Measurements from ENCODE around the gene ATP6V0D1. TPM values are rescaled to one million over a fixed set of nuclear protein-coding genes. Genes with fewer than 3 reads are reported as not detected.
A peak's percentile ranks its signal among the peaks of the same experiment; 100 is the strongest.

The ATP6V0D1 gene
- total RNA-seq: 10 to 100 TPM; 42.8 to 49.0 TPM
- 100 to 1,000 TPM in 1 of 2 donors, 10 to 100 TPM in 1; 92.8 to 133 TPM for polyA plus RNA-seq

GRCh38 chr16:67480833-67481560 is at the start of gene ATP6V0D1:
Gene ATP6V0D1 (minus strand): TSS chr16:67481157. CDS start chr16:67481086, 71 bp downstream.
- Histone ChIP-seq H3K4me3 (ENCODE audit: low read length in 2 of 2) (peak within 1 kb of the TSS; percentile 97 to 99), H3K9me3 (ENCODE audit: control insufficient read depth in 1 of 2, low read length in 2 of 2) (no peaks in the 10 kb centered on the region), H3K27me3 (ENCODE audit: insufficient read depth, low read length) (no peaks in the 10 kb centered on the region), H3K4me1 (ENCODE audit: insufficient read depth, low read length) (peaks cover 43% of the 10 kb centered on the region), H3K36me3 (ENCODE audit: insufficient read depth, low read length) (peaks cover 16% of the 10 kb centered on the region), H3K27ac (ENCODE audit: low read depth, low read length) (peak within 1 kb of the TSS; percentile 99)
- peaks cover 25 to 65% (median 44%) of the 10 kb centered on the region in 4 donors for H3K4me1 Mint-ChIP-seq
- POLR2A ChIA-PET (ENCODE audit: partially characterized antibody): interaction anchor here (0.6 to 2.9 kb wide), 33 partner anchors 9 to 604 kb away, joined by 3 to 17 read pairs (median 4); partner anchors contain the start of genes ACD, C16orf86, CARMIL2 and CTCF
- intact Hi-C loops (cut with micrococcal nuclease): loop anchor here (1.0 to 2.0 kb wide), 6 partner anchors 14 to 325 kb away; partner anchors contain the start of genes ACD, CTCF, MATCAP1 and PARD6A
- DNase-seq: peak; percentile 97 to 99 (median 98)
- peak within 1 kb of the TSS; percentile 94 to 100 (median 99) for H3K4me3 Mint-ChIP-seq
- peaks cover 0 to 24% of the 10 kb centered on the region in 2 donors for H3K36me3 Mint-ChIP-seq
- H3K27ac Mint-ChIP-seq: peak within 1 kb of the TSS; percentile 97 to 100 (median 98)
- H3K9me3 Mint-ChIP-seq: no peaks in the 10 kb centered on the region
- CTCF ChIA-PET (ENCODE audit: partially characterized antibody): interaction anchor here (0.6 to 25.6 kb wide), 29 partner anchors 11 to 365 kb away, joined by 3 to 712 read pairs (median 4); partner anchors contain the start of genes ACD, C16orf86, CARMIL2 and CTCF
- no peaks in the 10 kb centered on the region for H3K27me3 Mint-ChIP-seq

- Mint-ChIP-seq H3K36me3 (no peaks in the 10 kb centered on the region), H3K4me1 (peaks cover 6 to 38% (median 24%) of the 10 kb centered on the region in 4 donors), H3K27me3 (peaks cover 4 to 14% of the 10 kb centered on the region in 2 donors), H3K27ac (peak overlapping the region in 2 of 7 donors; percentile 58 to 70), H3K9me3 (no peaks in the 10 kb centered on the region), H3K4me3 (peak overlapping the region; percentile 73 to 87 (median 80))
- CTCF ChIA-PET (ENCODE audit: partially characterized antibody): interaction anchor here (0.5 to 11.4 kb wide), 7 partner anchors 9 to 280 kb away, joined by 3 to 125 read pairs (median 5); partner anchors contain the start of gene CARMIL2
- H3K9me3 ChIP-seq (ENCODE audit: control insufficient read depth in 1 of 2, low read length in 2 of 2): no peaks in the 10 kb centered on the region
- peaks cover 28% of the 10 kb centered on the region for H3K4me1 ChIP-seq (ENCODE audit: insufficient read depth, low read length)
- no peaks in the 10 kb centered on the region for H3K36me3 ChIP-seq (ENCODE audit: insufficient read depth, low read length)
- POLR2A ChIA-PET (ENCODE audit: partially characterized antibody): interaction anchor here (1.2 to 2.9 kb wide), 9 partner anchors 7 to 49 kb away, joined by 3 to 22 read pairs (median 6); partner anchors contain the start of genes ATP6V0D1 and CTCF
- peak in 1 of 5 donors; percentile 55 for DNase-seq
- H3K4me3 ChIP-seq (ENCODE audit: low read length in 2 of 2): peak overlapping the region in 1 of 2 donors; percentile 50
- H3K27ac ChIP-seq (ENCODE audit: low read depth, low read length): no peak overlapping the region
- intact Hi-C loops (cut with micrococcal nuclease): no loop called here
- H3K27me3 ChIP-seq (ENCODE audit: insufficient read depth, low read length): peaks cover 7% of the 10 kb centered on the region
These were observed 49.3 kb upstream of the ATP6V0D1 start for GRCh38 chr16:67530013-67530939.

- ChIA-PET CTCF (ENCODE audit: partially characterized antibody) (interaction anchor here (0.7 to 11.4 kb wide), 6 partner anchors 8 to 115 kb away, joined by 3 to 125 read pairs (median 4); partner anchors contain the start of gene CARMIL2), POLR2A (ENCODE audit: partially characterized antibody) (interaction anchor here (1.0 to 2.9 kb wide), 9 partner anchors 8 to 406 kb away, joined by 3 to 22 read pairs (median 6); partner anchors contain the start of genes ATP6V0D1 and CTCF)
- no peaks in the 10 kb centered on the region for H3K36me3 Mint-ChIP-seq
- H3K4me3 ChIP-seq (ENCODE audit: low read length in 2 of 2): peak overlapping the region in 1 of 2 donors; percentile 50
- intact Hi-C loops (cut with micrococcal nuclease): no loop called here
- peak overlapping the region; percentile 73 to 87 (median 80) for H3K4me3 Mint-ChIP-seq
- H3K4me1 ChIP-seq (ENCODE audit: insufficient read depth, low read length): peaks cover 28% of the 10 kb centered on the region
- H3K27me3 Mint-ChIP-seq: peaks cover 4 to 14% of the 10 kb centered on the region in 2 donors
- H3K27me3 ChIP-seq (ENCODE audit: insufficient read depth, low read length): peaks cover 7% of the 10 kb centered on the region
- no peak for DNase-seq
- no peaks in the 10 kb centered on the region for H3K9me3 ChIP-seq (ENCODE audit: control insufficient read depth in 1 of 2, low read length in 2 of 2)
- H3K27ac ChIP-seq (ENCODE audit: low read depth, low read length): no peak overlapping the region
- peaks cover 6 to 42% (median 21%) of the 10 kb centered on the region in 4 donors for H3K4me1 Mint-ChIP-seq
- no peaks in the 10 kb centered on the region for H3K36me3 ChIP-seq (ENCODE audit: insufficient read depth, low read length)
- no peaks in the 10 kb centered on the region for H3K9me3 Mint-ChIP-seq
- peak overlapping the region in 4 of 7 donors; percentile 42 to 84 (median 64) for H3K27ac Mint-ChIP-seq
These were observed 48.6 kb upstream of the ATP6V0D1 start for GRCh38 chr16:67529582-67530012.

- POLR2A ChIA-PET (ENCODE audit: partially characterized antibody): interaction anchor here (0.9 to 2.9 kb wide), 10 partner anchors 8 to 406 kb away, joined by 3 to 22 read pairs (median 6); partner anchors contain the start of genes ATP6V0D1 and CTCF
These were observed 48.1 kb upstream of the ATP6V0D1 start for GRCh38 chr16:67528870-67529581.

GRCh38 chr16:67528222-67528869 is 47.4 kb upstream of the ATP6V0D1 start, which contains the start of gene RIPOR1:
Gene RIPOR1 (plus strand): TSS chr16:67528829. CDS start chr16:67538447, 9,618 bp downstream.
- Histone ChIP-seq H3K27ac (ENCODE audit: low read depth, low read length) (no peak within 1 kb of the TSS), H3K9me3 (ENCODE audit: control insufficient read depth in 1 of 2, low read length in 2 of 2) (no peaks in the 10 kb centered on the region), H3K4me3 (ENCODE audit: low read length in 2 of 2) (peak within 1 kb of the TSS; percentile 36 to 50), H3K4me1 (ENCODE audit: insufficient read depth, low read length) (peaks cover 28% of the 10 kb centered on the region), H3K36me3 (ENCODE audit: insufficient read depth, low read length) (no peaks in the 10 kb centered on the region), H3K27me3 (ENCODE audit: insufficient read depth, low read length) (peaks cover 7% of the 10 kb centered on the region)
- CTCF ChIA-PET (ENCODE audit: partially characterized antibody): interaction anchor here (0.7 to 5.7 kb wide), 5 partner anchors 8 to 116 kb away, joined by 3 to 27 read pairs (median 3); partner anchors contain the start of gene CARMIL2
- peaks cover 4 to 14% of the 10 kb centered on the region in 2 donors for H3K27me3 Mint-ChIP-seq
- intact Hi-C loops (cut with micrococcal nuclease): no loop called here
- peak in 2 of 5 donors; percentile 28 to 35 for DNase-seq
- H3K9me3 Mint-ChIP-seq: no peaks in the 10 kb centered on the region
- POLR2A ChIA-PET (ENCODE audit: partially characterized antibody): interaction anchor here (0.9 to 2.9 kb wide), 9 partner anchors 7 to 407 kb away, joined by 3 to 22 read pairs (median 6); partner anchors contain the start of gene CTCF
- H3K4me1 Mint-ChIP-seq: peaks cover 4 to 46% (median 20%) of the 10 kb centered on the region in 4 donors
- H3K27ac Mint-ChIP-seq: peak within 1 kb of the TSS in 3 of 7 donors; percentile 42 to 84 (median 58)
- H3K4me3 Mint-ChIP-seq: peak within 1 kb of the TSS; percentile 73 to 87 (median 80)
- no peaks in the 10 kb centered on the region for H3K36me3 Mint-ChIP-seq

More at GRCh38 chr16:67528870-67529581, 48.1 kb upstream of the ATP6V0D1 start:
- Histone ChIP-seq H3K9me3 (ENCODE audit: control insufficient read depth in 1 of 2, low read length in 2 of 2) (no peaks in the 10 kb centered on the region), H3K36me3 (ENCODE audit: insufficient read depth, low read length) (no peaks in the 10 kb centered on the region), H3K27ac (ENCODE audit: low read depth, low read length) (no peak overlapping the region), H3K4me3 (ENCODE audit: low read length in 2 of 2) (peak overlapping the region; percentile 36 to 50), H3K27me3 (ENCODE audit: insufficient read depth, low read length) (peaks cover 7% of the 10 kb centered on the region), H3K4me1 (ENCODE audit: insufficient read depth, low read length) (peaks cover 28% of the 10 kb centered on the region)
- intact Hi-C loops (cut with micrococcal nuclease): no loop called here
- peak overlapping the region in 1 of 7 donors; percentile 58 for H3K27ac Mint-ChIP-seq
- no peak for DNase-seq
- H3K4me3 Mint-ChIP-seq: peak overlapping the region; percentile 73 to 87 (median 80)
- H3K4me1 Mint-ChIP-seq: peaks cover 4 to 45% (median 21%) of the 10 kb centered on the region in 4 donors
- H3K9me3 Mint-ChIP-seq: no peaks in the 10 kb centered on the region
- H3K36me3 Mint-ChIP-seq: no peaks in the 10 kb centered on the region
- CTCF ChIA-PET (ENCODE audit: partially characterized antibody): interaction anchor here (0.7 to 11.4 kb wide), 7 partner anchors 8 to 116 kb away, joined by 3 to 125 read pairs (median 3); partner anchors contain the start of gene CARMIL2
- H3K27me3 Mint-ChIP-seq: peaks cover 4 to 14% of the 10 kb centered on the region in 2 donors
